AG10803 (cell line): ENCODE data around the gene ITGB5.
A peak's percentile ranks its signal among the peaks of the same experiment; 100 is the strongest.

ENCODE experiments used
- DNase-seq: peaks from one replicate; pipeline ENCODE4 v3.0.0; 2010; ENCODE audit warnings: low read depth
- H3K4me3 ChIP-seq: 2 replicates; pipeline ENCODE4 v1.5.1; 2011; ENCODE audit warnings: mild to moderate bottlenecking, low read length, control low read depth
- TF ChIP-seq, protein P1 (sequence below): conservative IDR thresholded peaks from 2 replicates; pipeline ENCODE4 v1.5.1; 2011; ENCODE audit warnings: mild to moderate bottlenecking, low read length, control low read depth, inconsistent platforms

ITGB5 gene

DNA sequence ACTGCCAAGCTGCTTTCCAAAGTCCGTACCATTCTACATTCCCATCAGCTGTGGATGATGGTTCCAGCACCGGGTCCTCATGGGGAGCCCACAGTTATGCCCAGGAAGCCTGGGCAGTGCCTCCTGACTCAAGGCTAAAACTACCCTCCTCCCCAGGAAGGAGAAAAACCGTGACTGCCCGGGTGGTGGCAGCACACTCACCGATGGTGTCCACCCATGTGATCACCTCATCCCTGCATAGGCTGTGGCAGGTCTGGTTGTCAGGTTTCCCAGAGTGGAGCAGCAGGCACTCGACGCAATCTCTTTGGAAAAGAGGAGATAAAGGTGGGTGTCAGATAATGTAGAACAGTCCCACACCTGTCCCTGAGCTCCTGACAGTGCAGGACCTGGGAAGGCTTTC lies 118.4 kb downstream of the ITGB5 start:
- TF ChIP-seq, protein P1, sequence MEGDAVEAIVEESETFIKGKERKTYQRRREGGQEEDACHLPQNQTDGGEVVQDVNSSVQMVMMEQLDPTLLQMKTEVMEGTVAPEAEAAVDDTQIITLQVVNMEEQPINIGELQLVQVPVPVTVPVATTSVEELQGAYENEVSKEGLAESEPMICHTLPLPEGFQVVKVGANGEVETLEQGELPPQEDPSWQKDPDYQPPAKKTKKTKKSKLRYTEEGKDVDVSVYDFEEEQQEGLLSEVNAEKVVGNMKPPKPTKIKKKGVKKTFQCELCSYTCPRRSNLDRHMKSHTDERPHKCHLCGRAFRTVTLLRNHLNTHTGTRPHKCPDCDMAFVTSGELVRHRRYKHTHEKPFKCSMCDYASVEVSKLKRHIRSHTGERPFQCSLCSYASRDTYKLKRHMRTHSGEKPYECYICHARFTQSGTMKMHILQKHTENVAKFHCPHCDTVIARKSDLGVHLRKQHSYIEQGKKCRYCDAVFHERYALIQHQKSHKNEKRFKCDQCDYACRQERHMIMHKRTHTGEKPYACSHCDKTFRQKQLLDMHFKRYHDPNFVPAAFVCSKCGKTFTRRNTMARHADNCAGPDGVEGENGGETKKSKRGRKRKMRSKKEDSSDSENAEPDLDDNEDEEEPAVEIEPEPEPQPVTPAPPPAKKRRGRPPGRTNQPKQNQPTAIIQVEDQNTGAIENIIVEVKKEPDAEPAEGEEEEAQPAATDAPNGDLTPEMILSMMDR = peak; percentile 35
- no peak for DNase-seq
- no peak overlapping the region for H3K4me3 ChIP-seq

GRCh38 chr3:124767691-124768090 lies 119.5 kb downstream of the ITGB5 start:
- no peak overlapping the region for H3K4me3 ChIP-seq
- TF ChIP-seq, protein P1 = no peak
- no peak for DNase-seq

DNA sequence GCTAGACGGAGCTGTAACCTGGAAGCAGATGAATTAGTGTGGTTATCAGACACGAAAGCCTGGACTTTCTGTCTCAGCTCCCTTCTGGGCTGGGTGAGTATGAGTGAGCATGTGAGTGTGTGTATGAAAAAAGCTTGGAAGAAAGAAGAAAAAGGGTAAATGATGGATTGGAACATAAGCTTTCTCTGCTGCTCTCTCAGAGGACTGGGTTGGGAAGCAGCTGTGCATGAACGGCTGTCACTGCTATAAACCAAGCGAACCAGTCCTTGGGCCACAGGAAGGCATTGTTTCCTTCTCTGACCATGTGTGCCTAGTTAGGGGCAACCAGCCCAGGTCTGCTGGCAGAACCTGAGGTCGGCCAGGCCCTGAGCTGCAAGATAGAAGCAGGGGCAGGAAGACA lies 119.9 kb downstream of the ITGB5 start:
- H3K4me3 ChIP-seq = no peak overlapping the region
- no peak for DNase-seq
- TF ChIP-seq, protein P1 = no peak

- TF ChIP-seq, protein P1 = no peak
- no peak overlapping the region for H3K4me3 ChIP-seq
- no peak for DNase-seq
These were observed 120.8 kb downstream of the ITGB5 start for GRCh38 chr3:124766113-124767095.

DNA sequence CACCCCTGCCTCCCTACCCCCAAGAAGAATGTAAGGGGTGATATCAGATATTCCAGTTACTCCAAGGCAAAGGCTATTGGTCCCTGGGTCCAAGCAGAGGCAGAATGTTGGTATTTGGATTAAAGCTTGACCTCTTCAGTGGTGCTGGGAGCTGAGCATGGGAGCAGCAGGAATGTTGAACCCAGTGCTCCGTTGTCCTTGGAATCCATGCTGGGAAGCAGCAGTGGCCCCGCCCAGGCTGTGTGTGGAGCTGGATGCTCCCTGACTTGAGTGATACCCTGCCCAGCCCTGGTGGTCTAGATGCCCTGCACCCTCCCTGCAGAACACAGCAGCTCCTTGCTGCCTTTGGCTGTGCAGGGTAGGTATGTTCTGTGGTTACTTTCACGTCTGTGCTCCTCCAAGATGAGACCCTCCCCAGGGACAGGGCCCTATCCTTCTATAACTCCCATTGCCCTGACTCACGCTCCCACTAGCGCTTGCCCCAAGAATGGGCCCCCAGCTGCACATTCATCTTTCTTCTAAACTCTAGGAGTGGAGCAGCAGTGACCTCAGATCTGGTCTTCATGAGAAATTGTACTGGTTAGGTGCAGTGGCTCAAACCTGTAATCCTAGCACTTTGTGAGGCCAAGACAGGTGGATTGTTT lies 121.8 kb downstream of the ITGB5 start:
- TF ChIP-seq, protein P1 = no peak
- H3K4me3 ChIP-seq = no peak overlapping the region
- DNase-seq = no peak

DNA sequence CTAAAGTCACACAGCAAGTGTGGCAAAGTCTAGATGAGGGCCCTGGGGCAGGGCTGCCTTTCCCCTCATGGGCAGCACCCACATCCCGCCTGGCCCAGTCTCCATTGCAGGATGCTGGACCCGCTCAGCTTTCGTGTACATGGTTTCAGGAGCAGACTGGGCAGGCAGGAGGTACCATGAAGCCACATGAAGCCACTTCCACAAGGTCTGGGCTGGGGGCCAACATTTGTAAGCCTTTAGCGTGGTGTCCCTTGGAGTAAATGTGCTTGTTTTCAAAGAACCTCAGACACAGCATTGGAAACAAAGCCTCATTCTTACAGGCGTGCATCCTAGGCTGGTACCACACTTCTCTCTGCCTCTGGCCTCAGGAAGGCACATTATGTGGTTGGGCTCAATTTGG lies 122.4 kb downstream of the ITGB5 start:
- H3K4me3 ChIP-seq = no peak overlapping the region
- TF ChIP-seq, protein P1 = no peak
- no peak for DNase-seq
